Retina (tissue), 1 donor: ENCODE measurements around the gene TMEM140.
A peak's percentile ranks its signal among the peaks of the same experiment; 100 is the strongest.

Experiments used
- DNase-seq: peaks from one replicate; pipeline ENCODE4 v3.0.0-alpha.2; 2016

Gene TMEM140

GRCh38 chr7:135177028-135177696 lies 29.3 kb downstream of the TMEM140 start:
- DNase-seq = no peak

- DNase-seq = no peak
Observed at GRCh38 chr7:135178364-135178763, 30.5 kb downstream of the TMEM140 start.

GRCh38 chr7:135179321-135179925 lies 31.6 kb downstream of the TMEM140 start:
- no peak for DNase-seq

- DNase-seq = no peak
Observed at GRCh38 chr7:135180122-135180521, 32.2 kb downstream of the TMEM140 start.

- DNase-seq = no peak
Observed at GRCh38 chr7:135181261-135181928, 33.5 kb downstream of the TMEM140 start.

- DNase-seq = no peak
Observed at GRCh38 chr7:135181929-135182678, 34.2 kb downstream of the TMEM140 start.

GRCh38 chr7:135183478-135183877 lies 35.6 kb downstream of the TMEM140 start:
- no peak for DNase-seq

- no peak for DNase-seq
Observed at GRCh38 chr7:135184254-135184841, 36.5 kb downstream of the TMEM140 start.

GRCh38 chr7:135185471-135186260 lies 37.8 kb downstream of the TMEM140 start:
- DNase-seq = no peak

GRCh38 chr7:135186261-135186540 lies 38.3 kb downstream of the TMEM140 start:
- DNase-seq = no peak

GRCh38 chr7:135186841-135187253 lies 39.0 kb downstream of the TMEM140 start:
- DNase-seq = no peak

GRCh38 chr7:135188298-135188984 lies 40.6 kb downstream of the TMEM140 start:
- no peak for DNase-seq

- DNase-seq = no peak
Observed at GRCh38 chr7:135189221-135189662, 41.4 kb downstream of the TMEM140 start.

- DNase-seq = no peak
Observed at GRCh38 chr7:135189961-135190360, 42.1 kb downstream of the TMEM140 start.

- no peak for DNase-seq
Observed at GRCh38 chr7:135190703-135191102, 42.8 kb downstream of the TMEM140 start.

- no peak for DNase-seq
Observed at GRCh38 chr7:135192914-135193536, 45.2 kb downstream of the TMEM140 start.

GRCh38 chr7:135193615-135194081 lies 45.8 kb downstream of the TMEM140 start:
- no peak for DNase-seq

GRCh38 chr7:135194494-135195095 lies 46.7 kb downstream of the TMEM140 start:
- DNase-seq = no peak

GRCh38 chr7:135195156-135195555 lies 47.3 kb downstream of the TMEM140 start:
- peak; percentile 39 for DNase-seq

- DNase-seq = no peak
Observed at GRCh38 chr7:135195968-135196629, 48.2 kb downstream of the TMEM140 start.
